Body of pancreas (tissue), 4 donors: ENCODE results near the gene DENND1A.

Experiments used
- POLR2A ChIP-seq, 3 donors: fragments of 450-650 bp; IDR thresholded peaks; one replicate each; pipeline ENCODE4 v1.6.1; 2016; ENCODE audit warnings: antibody characterized with exemption in 3 of 3, mild to moderate bottlenecking in 2 of 3
- TF ChIP-seq, protein P1 (sequence below), 7 experiments: fragments of 450-650 bp in 4 of 7; fragments of 200-600 bp in 3 of 7; sonication (generic) in 3 of 7; IDR thresholded peaks; one replicate each; pipeline ENCODE4 v1.5.1; 2016 to 2019; ENCODE audit warnings: antibody characterized with exemption in 7 of 7

DNA sequence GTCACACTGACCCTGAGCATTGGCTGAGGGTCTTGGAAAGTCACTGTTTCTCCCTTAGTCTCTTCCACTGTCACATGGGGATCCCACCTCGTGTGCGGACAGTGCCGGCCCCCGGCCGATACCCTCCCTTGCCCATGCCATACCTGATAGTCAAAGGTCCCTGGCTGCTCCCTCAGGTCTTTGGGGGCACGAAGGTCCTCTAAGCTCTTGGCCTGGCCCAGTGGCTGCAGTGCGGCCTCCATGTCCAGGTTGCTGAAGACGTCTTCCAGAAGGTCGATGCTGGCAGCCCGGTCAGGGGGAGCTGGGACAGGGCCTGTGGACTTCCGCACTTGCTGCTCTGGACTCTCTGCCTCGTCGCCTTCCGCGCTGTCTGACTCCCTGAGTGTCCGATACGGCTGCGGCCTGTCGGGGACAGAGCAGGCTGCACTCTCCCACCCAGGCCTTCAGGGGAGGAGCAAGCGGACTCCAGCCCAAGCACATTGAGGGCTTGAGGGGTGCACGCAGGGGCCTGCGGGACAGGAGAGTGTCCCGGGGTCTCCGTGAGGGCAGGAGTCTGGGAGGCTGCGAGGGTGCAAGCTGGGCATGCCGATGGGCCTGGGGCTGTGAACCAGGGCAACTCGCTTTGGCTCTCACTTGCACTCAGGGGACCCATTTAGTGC lies 546.3 kb downstream of the DENND1A start:
- TF ChIP-seq, protein P1, sequence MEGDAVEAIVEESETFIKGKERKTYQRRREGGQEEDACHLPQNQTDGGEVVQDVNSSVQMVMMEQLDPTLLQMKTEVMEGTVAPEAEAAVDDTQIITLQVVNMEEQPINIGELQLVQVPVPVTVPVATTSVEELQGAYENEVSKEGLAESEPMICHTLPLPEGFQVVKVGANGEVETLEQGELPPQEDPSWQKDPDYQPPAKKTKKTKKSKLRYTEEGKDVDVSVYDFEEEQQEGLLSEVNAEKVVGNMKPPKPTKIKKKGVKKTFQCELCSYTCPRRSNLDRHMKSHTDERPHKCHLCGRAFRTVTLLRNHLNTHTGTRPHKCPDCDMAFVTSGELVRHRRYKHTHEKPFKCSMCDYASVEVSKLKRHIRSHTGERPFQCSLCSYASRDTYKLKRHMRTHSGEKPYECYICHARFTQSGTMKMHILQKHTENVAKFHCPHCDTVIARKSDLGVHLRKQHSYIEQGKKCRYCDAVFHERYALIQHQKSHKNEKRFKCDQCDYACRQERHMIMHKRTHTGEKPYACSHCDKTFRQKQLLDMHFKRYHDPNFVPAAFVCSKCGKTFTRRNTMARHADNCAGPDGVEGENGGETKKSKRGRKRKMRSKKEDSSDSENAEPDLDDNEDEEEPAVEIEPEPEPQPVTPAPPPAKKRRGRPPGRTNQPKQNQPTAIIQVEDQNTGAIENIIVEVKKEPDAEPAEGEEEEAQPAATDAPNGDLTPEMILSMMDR (IDR thresholded peaks at IDR 0.05) = no peak
- no peak for TF ChIP-seq POLR2A (IDR thresholded peaks at IDR 0.05)
